ENCODE measurements around the gene IL16.
"Not testable (repeated sequence)": the region's sequence is repeated elsewhere in the genome, so short reads cannot be mapped to it uniquely, and the experiment has no call there.

Gene IL16

DNA sequence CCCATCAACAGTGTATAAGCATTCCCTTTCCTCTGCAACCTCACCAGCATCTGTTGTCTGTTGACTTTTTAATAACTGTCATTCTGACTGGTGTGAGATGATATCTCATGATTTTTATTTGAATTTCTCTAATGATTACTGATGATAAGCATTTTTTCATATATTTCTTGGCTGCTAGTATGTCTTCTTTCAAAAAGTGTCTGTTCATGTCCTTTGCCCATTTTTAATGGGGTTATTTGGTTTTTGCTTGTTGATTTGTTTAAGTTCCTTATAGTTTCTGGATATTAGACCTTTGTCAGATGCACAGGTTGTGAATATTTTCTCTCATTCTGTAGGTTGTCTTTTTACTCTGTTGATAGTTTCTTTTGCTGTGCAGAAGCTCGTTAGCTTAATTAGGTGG lies 11.3 kb downstream of the IL16 start:
- not testable (repeated sequence) for DNase-seq (ENCODE audit: low read depth)

DNA sequence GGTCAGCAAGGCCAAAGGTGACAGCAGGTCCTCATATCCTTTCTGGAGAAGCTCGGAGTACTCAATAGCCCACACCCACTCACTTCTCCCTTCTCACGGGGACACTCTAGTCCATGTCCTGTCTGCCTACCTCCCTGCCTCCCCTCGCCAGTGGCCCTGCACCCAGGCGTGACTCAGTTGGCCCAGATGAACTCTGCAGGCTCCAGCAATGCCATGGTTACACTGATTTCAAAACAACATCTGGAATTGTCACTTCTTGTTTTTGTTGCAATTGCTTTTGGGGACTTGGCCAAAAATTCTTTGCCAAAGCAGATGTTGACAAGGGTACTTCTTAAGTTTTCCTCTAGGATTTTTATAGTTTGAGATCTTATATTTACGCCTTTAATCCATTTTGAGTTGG lies 13.0 kb downstream of the IL16 start:
- no peak for DNase-seq (ENCODE audit: low read depth)

DNA sequence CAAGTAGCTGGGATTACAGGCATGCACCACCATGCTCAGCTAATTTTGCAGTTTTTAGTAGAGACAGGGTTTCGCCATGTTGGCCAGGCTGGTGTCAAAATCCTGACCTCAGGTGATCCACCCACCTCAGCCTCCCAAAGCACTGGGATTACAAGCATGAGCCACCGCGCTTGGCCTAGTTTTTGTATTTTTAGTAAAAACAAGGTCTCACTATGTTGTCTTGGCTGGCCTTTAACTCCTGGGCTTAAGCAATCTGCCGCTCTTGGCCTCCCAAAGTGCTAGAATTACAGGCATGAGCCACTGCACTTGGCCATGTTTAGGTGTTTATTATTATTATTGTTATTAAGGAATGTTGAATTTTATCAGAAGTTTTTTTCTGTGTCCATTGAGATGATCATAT lies 14.7 kb downstream of the IL16 start:
- DNase-seq (ENCODE audit: low read depth) = no peak

DNA sequence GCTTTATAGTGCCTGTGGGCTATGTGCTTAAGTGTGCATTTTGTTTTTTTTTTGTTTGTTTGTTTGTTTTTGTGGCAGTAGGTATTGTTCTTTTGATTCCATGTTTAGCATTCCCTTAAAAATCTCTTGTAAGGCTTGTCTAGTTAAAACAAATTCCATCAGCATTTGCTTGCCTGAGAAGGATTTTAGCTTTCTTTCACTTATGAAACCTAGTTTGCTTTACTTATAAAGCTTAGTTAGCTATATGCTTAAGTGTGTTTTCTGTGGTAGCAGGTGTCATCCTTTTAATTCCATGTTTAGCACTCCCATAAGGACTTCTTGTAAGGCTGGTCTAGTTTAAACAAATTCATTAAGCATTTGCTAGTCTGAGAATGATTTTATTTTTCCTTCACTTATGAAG lies 17.3 kb downstream of the IL16 start:
- no peak for DNase-seq (ENCODE audit: low read depth)

DNA sequence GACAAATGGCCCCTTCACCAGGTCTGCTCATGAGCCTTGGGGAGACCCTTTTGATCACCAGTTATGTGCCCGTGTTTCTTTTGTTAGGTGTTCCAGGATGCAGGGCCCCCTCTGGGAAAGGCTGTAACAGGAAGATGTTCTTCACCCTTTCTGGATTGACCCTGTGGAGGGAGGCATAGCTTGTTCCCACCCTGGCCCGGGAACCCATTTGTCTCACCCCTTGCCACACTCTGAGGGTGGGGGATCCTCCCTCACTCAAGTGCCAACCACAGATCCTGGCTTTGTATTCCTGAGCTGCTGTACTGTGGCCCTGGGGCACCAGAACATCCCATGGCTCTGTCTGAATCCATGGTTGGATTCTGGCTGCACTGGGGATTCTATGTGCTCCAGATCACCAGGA lies 18.9 kb downstream of the IL16 start:
- no peak for DNase-seq (ENCODE audit: low read depth)

DNA sequence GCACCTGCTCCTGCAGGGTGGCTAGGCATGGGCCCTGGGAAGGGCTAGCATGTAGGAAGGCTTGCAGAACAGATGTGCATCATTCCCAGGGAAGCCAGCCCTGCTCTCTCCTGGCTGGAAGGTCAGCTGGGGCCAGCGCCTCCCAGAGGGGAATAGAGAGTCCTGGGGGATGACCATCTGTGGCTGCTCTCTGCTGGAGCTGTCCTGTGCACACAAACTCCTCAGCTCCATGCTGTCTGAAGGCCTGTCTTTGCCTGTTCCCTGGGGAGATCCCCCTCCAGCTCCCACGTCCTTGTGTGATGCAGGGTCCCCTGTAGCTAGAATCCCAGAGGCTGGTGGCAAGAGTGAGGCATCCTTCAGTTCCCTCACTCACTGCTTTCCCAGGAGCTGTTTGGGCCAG lies 19.3 kb downstream of the IL16 start:
- no peak for DNase-seq (ENCODE audit: low read depth)

DNA sequence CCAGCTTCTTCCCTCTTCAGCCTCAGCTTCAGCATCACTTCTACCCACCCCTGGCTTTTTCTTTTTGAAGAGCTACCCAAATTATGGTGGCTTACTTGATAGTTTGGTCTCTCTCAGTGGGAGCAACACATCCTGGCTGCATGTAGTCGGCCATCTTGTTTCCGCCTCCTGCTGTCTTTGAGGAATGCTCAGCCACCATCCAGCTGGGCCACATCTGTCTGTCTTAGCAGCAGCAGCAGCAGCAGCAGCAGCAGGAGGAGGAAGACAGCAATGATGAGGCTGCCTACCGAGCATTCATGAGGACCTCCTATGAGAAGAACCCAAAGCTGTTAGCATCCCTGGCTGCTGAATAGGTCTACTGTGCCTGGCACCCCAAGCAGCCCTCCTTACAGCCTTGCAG lies 19.7 kb downstream of the IL16 start:
- no peak for DNase-seq (ENCODE audit: low read depth)

DNA sequence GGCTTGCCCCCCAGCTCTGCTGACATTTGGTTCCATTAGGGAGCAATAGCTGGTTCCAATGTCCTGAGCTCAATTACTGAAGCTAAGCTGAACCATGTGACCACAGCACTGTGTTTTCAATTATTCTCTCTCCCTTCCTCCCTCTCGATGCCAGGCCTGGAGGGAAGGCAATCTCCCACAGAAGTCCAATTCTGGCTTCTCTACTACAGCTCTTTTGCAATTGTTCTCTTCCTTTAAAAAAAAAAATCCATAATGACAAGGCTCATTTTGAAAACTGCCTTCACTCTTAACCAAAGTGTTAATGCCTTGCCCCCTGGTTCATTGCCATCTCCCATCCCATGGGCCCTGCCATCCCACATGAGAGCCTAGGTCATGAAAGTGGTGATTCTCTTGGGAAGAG lies 24.8 kb downstream of the IL16 start:
- no peak for DNase-seq (ENCODE audit: low read depth)

DNA sequence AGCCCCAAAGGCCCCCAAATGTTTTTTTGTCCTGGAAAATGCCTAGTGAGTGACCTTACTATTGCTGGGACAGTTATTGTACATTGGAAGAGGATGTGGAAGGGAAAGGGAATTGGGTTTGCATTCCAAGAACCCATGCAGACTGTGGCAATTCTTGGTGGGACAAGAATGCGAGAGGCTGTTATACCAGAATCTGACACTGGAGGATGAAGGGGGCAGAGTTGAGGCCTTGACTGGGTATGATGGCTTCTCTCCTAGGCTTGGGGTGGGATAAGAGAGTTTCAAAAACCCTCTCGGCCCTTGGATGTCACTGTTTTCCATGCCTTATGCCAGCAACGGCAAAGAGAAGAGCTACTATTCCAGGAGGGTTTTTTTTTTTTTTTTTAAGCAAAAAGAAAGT lies 25.3 kb downstream of the IL16 start:
- no peak for DNase-seq (ENCODE audit: low read depth)

DNA sequence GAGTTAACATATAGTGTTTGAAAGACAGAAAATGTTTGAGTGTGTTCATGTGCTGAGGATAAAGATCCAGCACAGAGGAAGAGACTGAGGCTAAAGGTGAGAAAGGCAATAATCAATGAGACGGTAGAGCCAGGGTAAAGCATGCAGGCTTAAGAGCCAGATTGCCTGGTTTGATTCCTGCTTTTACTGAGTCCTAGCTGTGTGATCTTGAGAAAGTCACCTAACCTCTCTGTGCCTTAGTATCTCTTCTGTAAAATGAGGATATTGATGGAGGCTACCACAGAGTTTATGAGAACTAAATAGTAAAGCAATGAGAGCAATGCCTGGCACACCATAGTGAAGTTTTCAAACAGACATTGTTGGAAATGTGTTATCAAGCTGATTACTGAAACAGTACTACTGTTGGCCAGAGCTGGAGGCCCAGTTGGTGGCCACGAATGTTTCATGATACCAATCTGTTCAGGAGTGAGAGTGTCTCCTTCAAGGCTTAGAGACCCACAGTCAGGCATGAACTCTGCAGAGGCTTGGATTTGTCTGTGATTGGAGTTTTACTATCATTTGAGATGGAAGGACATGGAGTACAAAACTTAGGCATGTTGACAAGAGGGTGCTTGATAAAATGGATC lies 26.8 kb downstream of the IL16 start:
- no peak for DNase-seq (ENCODE audit: low read depth)

DNA sequence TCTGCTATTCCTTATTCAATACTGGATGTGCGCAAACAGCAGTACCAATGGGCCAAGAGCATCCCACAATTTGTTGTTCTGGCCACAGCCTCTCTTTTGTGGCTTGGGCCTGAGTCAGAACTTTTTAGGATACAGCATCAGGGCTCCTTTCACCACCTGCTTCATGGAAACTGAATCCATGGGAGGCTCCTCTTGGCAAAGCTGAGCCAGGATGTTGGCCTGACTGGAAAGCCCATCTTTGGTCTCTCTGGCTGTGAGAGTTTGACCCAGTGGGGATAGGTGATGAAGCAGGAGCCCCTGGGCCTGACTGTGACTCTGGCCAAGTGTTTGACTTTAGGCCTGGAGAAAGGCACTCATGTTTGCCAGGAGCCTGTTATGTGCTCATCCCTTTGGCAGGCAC lies 27.6 kb downstream of the IL16 start:
- no peak for DNase-seq (ENCODE audit: low read depth)

DNA sequence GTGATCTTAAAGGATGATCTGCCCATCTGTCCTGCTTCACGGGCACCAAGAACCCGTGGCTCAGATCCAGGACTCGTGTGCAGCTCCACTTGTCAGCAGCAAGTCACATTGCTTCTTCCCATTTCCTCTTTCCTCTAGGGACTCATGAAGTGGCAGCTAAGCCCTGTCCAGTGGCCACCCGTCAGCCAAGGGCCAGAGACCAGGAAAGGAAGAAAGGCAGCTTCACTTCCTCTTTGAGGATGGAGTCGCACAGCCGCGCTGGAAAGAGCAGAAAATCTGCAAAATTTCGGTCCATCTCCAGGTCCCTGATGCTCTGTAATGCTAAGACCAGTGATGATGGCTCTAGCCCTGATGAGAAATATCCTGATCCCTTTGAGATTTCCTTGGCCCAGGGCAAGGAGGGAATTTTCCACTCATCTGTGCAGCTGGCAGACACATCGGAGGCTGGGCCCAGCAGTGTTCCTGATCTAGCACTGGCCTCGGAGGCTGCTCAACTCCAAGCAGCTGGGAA lies 28.5 kb downstream of the IL16 start:
- DNase-seq (ENCODE audit: low read depth) = no peak

DNA sequence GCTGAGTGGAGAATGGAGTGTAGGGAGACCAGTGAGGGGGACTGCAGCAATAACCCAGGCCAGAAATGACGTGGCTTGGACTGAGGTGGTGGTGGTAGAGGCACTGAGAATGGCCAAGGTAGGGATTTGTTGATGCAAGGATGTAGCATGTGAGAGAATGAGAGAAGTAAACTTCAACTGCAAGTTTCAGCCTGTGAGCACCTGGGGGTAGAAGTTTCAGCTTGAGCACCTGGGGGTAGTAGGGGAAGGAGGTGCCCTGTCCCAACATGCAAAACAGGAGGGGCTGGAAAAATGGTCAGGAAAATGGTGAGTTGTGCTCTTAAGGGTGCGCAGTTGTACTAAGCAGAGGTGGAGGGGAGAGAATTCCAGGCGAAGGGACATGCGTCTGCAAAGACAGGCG lies 31.0 kb downstream of the IL16 start:
- DNase-seq (ENCODE audit: low read depth) = no peak

DNA sequence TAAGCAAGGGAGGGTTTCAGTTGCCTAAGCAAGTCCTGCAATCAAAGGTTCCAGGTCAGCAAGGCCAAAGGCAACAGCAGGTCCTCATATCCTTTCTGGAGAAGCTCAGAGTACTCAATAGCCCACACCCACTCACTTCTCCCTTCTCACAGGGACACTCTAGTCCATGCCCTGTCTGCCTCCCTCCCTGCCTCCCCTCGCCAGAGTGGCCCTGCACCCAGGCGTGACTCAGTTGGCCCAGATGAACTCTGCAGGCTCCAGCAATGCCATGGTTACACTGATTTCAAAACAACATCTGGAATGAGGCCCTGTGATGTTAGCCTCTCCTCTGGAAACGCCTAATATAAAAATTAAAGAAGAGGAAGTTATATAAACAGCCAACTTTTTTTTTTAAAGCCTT lies 32.9 kb downstream of the IL16 start:
- no peak for DNase-seq (ENCODE audit: low read depth)

DNA sequence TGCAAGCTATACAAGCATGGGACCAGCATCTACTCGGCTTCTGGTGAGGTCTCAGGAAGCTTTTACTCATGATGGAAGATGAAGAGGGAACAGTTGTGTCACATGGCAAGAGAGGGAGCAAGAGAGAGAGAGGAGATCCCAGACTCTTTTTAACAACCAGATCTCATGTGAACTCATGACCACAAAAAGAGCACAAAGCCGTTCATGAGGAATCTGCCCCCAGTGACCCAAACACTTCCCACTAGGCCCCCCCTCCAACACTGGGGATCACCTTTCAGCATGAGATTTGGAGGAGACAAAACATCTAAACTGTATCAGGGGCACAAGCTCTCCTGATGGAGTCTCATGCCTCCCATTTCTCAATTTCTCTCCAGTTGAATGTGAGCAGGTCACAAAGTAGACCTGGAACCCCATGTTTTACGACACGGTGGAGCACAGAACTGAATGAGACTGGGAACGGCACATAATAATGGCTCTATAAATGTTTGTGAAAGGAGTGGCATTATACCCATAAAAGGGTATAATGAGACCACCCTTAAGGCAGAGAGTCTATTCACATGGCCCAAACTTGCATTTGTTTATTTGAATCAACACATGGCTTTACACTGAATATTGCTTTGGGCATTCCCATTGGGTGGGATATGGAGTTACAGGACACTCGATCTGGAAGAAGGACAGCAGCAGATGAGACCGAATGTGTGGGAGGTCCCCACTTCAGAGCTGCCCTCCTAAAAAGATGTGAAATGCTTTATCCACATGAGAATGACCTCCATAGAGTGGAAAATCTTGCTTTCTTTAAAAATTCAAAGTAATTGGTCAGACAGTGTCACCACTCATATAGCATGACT lies 38.8 kb downstream of the IL16 start:
- DNase-seq (ENCODE audit: low read depth) = peak; percentile 2

DNA sequence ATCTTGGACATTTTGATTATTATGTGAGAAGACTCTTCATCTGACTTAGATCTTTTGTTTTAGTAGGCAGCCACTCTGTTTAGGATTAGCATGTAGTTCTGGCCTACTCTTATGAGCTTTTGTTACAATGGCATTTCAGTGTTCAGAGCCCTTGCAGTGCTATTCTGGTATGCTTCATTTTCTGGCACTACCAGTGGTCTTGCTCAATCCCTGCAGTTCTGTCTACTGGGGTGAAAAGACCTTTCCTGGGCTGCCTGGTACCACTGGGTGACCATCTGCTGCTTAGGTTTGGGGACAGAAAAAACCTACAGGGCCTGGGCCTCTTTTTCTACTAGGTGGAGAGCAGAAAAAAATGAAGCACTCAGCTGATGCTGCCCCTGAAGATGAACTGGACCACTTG lies 42.5 kb downstream of the IL16 start:
- peak; percentile 34 for DNase-seq (ENCODE audit: low read depth)

DNA sequence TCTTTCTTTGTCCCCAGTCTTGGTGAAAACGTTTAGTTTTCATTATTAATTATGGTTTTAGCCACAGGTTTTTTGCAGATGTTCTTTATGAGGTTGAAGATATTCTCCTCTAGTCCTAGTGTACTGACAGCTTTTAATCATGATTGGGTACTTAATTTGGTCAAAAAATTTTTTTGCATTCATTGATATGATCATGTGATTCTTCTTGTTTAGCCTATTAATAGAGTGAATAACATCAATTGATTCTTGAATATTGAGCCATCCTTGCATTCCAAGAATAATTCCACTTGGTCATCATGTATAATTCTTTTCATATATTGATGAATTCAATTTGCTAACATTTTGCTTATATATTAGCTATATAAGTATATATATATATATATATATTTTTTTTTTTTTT lies 46.1 kb downstream of the IL16 start:
- no peak for DNase-seq (ENCODE audit: low read depth)

DNA sequence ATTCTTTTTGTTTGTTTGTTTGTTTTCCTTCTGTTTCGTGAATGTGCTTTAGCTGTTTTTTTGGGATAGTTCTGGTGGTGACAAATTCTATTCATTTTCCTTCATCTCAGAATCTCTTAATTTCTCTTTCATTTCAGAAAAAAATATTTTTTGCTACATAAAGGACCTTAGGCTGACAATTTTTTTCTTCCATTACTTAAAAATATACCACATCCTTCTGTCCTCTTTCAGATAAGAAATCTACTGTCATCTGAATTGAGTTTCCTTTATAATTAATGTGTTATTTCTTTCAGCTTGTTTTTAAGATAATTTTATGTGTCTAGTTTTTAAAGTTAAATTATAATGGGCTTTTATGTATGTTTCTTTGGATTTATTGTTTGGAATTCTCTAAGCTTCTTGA lies 47.6 kb downstream of the IL16 start:
- no peak for DNase-seq (ENCODE audit: low read depth)

DNA sequence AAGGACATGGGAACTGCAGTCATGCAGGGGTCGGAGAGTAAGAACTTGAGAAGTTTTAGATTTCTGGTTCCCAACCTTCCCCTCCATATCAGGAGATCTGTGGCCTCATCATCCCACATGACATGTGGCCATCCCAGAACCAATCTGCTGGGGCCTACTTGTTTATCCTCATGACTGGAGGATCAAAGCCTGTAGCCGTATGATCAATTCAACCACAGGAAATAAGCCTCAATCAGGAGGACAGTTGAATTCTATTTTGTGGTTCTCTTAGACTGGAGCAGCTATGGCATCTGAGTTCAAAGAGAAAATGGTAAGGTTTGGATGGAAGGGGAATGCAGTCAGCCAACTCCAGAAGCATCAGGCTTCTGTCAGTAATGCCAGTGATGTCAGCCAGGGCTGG lies 57.2 kb downstream of the IL16 start:
- no peak for DNase-seq (ENCODE audit: low read depth)

DNA sequence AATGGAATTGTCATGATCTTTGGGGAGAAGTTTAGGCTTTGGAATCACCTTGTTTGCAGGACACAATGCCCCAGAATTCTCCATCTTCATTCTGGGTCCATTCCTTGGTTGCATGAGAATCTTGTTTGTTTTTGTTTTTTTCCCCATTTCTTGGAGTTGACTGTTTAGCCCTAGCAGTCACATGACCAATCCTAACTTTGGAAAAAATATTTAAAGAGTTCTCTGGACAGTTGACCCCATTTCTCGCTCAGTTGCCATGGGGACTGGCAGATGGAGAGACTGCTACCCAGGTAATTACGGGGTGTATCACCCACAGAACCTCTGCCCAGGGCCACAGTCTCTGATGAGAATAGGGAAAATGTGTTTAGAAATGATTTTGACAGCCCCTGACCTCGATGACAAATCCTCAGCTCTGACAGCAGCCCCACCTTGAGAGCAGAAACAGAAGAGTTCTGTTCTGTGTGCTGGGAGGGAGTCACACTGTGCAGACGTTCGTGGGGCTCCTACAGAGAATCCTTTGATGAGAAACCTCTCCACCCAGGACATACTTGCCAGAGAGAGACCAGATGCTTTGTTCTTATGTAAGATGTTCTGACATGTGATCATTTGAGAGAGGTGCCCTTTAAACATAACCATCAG lies 57.7 kb downstream of the IL16 start:
- DNase-seq (ENCODE audit: low read depth) = no peak

DNA sequence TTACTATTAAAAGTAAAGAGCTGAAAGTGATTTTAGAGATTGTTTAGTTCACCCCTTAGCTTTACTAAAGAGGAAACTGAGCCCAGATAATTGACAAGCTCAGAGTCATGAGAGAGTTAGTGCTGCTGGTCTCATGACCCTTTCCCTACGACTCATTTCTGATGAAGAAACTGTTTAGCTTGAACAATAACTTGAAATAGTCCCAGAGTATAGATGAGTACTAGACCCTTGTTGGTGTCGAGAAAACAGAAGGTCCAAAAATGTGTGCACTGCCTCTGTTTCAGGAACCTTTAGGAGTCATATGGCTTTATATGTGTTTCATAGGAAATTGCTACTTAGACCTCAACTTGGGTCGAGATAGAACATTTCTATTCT lies 58.2 kb downstream of the IL16 start:
- no peak for DNase-seq (ENCODE audit: low read depth)

DNA sequence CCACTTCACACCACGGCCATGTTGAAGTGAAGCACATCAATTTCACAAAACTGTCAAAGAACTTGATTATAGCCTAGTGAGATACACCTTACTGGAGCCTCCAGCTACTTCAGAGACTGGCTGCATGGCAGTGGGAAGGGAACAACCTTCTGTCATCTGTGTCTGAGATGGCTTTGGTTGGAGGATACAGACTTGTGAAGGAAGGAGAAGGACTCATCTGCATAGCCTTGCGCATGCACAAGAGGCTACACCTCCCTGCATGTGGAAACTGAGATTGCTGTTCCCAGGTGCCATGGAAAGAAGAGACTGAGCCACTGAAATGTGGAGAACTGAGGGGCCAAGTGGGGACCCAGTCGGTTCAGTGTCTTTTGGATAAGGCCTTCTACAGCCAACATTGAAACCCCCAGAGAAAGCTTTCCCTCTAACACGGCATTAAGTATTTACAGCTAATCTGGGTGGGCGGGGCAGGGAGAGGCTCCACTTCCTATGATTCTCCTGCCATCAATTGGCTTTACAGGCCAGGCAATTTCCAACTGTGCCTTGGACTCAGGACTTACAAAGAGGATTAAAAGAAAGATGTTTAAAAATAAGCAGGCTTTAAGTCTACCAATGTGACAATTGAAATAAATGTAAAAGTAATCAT lies 58.8 kb downstream of the IL16 start:
- DNase-seq (ENCODE audit: low read depth) = no peak

DNA sequence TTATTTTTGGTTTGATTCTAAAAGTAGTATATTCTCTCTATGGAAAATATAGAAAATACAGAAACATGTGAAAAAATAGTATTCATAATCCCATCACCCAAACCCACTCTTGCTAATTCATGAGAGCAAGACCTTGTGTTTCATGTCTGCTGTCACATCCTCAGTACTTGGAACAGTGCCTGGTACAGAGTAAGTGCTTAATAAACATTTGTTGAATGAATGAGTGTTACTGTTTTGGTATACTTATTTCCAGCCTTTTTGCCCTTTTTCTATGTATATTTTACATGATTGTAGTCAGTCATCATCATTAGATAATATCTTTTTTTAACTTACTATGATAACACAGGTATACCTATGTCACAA lies 59.3 kb downstream of the IL16 start:
- DNase-seq (ENCODE audit: low read depth) = no peak
